Activated naive CD4-positive, alpha-beta T cell (primary cell): Measurements from ENCODE around the gene SH2D4B.

Source experiments
- DNase-seq, 4 experiments: peaks; one replicate each; lab custom pipeline; 2025; lab: John Stamatoyannopoulos, UW

Gene SH2D4B

GRCh38 chr10:80686734-80687475 lies 149.2 kb downstream of the SH2D4B start:
- no peak for DNase-seq

GRCh38 chr10:80687476-80687789 lies 149.7 kb downstream of the SH2D4B start:
- DNase-seq: no peak

- no peak for DNase-seq
These were observed 152.7 kb downstream of the SH2D4B start for GRCh38 chr10:80690434-80690833.

GRCh38 chr10:80691441-80691840 lies 153.7 kb downstream of the SH2D4B start:
- DNase-seq: no peak

GRCh38 chr10:80693565-80693964 lies 155.9 kb downstream of the SH2D4B start:
- no peak for DNase-seq

- no peak for DNase-seq
These were observed 157.2 kb downstream of the SH2D4B start for GRCh38 chr10:80694930-80695329.
